Rectal smooth muscle tissue (tissue), 1 donor: ENCODE data around the gene KIT.

ENCODE experiments used
- H3K27ac ChIP-seq: one replicate; pipeline ENCODE4 v1.7.0; 2013; ENCODE audit warnings: low read depth, low read length, inconsistent platforms
- H3K27me3 ChIP-seq: one replicate; pipeline ENCODE4 v1.7.0; 2013; ENCODE audit warnings: low read length; ENCODE audit not compliant: control insufficient read depth, insufficient read depth
- H3K36me3 ChIP-seq: one replicate; pipeline ENCODE4 v1.7.0; 2013; ENCODE audit warnings: low read length; ENCODE audit not compliant: control insufficient read depth, insufficient read depth
- H3K4me1 ChIP-seq: one replicate; pipeline ENCODE4 v1.7.0; 2013; ENCODE audit warnings: low read length; ENCODE audit not compliant: control insufficient read depth, insufficient read depth
- H3K4me3 ChIP-seq: one replicate; pipeline ENCODE4 v1.7.0; 2013; ENCODE audit warnings: low read length
- H3K9ac ChIP-seq: one replicate; pipeline ENCODE4 v1.7.0; 2013; ENCODE audit warnings: low read length

KIT gene

DNA sequence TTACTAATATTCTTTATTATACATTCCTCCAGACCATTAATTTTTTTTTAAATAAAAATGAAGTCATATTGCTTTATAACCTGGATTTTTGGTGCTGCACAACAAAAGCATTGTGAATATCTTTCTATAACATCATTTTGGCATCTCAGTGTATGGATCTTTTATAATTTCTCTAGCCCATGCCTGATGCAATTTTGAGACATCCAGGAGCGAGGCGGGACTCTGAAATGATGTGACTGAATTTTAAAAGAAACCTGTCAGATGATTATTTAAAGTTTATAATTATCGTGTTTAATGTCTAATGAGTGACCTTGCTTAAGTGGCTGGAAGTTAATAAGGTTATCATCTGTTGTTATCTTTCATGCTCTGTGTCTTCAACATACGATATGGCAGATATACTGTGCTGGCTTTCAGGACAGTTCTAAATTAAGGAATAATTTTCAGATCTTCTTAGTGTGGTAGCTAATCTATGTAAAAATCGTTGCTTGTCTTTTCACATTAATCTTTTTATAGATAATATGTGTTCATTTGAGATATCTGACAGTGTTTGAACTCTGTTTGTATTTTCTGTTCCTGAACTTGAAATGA lies 58.8 kb downstream of the KIT start:
- Histone ChIP-seq H3K9ac (no peak overlapping the region), H3K4me3 (no peak overlapping the region), H3K27me3 (no peaks in the 10 kb centered on the region), H3K36me3 (no peaks in the 10 kb centered on the region), H3K27ac (no peak overlapping the region), H3K4me1 (no peaks in the 10 kb centered on the region)

- H3K9ac ChIP-seq = no peak overlapping the region
- H3K4me1 ChIP-seq = no peaks in the 10 kb centered on the region
- no peaks in the 10 kb centered on the region for H3K36me3 ChIP-seq
- no peak overlapping the region for H3K27ac ChIP-seq
- no peak overlapping the region for H3K4me3 ChIP-seq
- no peaks in the 10 kb centered on the region for H3K27me3 ChIP-seq
Observed at GRCh38 chr4:54717694-54718093, 59.9 kb downstream of the KIT start.

DNA sequence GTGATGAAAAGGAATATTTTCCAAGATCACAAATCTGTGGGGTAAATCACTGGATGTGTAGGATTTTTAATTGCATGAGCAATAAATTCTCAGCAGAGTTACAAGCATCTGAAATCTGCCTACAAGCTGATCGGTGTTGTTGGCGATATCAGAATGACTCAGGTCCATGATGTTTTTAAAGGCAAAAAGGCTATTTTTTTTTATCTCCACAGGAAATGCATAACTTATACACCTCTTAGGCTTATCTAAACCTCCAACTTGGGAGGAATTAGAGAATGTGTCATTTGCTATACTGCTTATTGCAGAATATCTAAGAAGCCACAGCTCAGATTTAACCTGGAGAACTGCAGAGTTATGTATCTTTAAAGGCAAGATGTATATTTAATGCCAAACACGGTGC lies 61.6 kb downstream of the KIT start:
- Histone ChIP-seq H3K36me3 (no peaks in the 10 kb centered on the region), H3K27ac (no peak overlapping the region), H3K4me3 (no peak overlapping the region)

GRCh38 chr4:54723220-54723619 lies 65.5 kb downstream of the KIT start:
- H3K4me3 ChIP-seq = no peak overlapping the region
- H3K36me3 ChIP-seq = no peaks in the 10 kb centered on the region
- no peak overlapping the region for H3K9ac ChIP-seq
- no peak overlapping the region for H3K27ac ChIP-seq
- no peaks in the 10 kb centered on the region for H3K27me3 ChIP-seq
- H3K4me1 ChIP-seq = no peaks in the 10 kb centered on the region

More for the DNA sequence above, 61.6 kb downstream of the KIT start:
- H3K9ac ChIP-seq = no peak overlapping the region
- H3K4me1 ChIP-seq = no peaks in the 10 kb centered on the region
- no peaks in the 10 kb centered on the region for H3K27me3 ChIP-seq

GRCh38 chr4:54723820-54724219 lies 66.1 kb downstream of the KIT start:
- H3K4me3 ChIP-seq = no peak overlapping the region
- H3K9ac ChIP-seq = no peak overlapping the region
- H3K36me3 ChIP-seq = no peaks in the 10 kb centered on the region
- no peaks in the 10 kb centered on the region for H3K4me1 ChIP-seq
- H3K27ac ChIP-seq = no peak overlapping the region
- no peaks in the 10 kb centered on the region for H3K27me3 ChIP-seq

GRCh38 chr4:54726907-54727306 lies 69.2 kb downstream of the KIT start:
- Histone ChIP-seq H3K9ac (no peak overlapping the region), H3K4me3 (no peak overlapping the region), H3K27me3 (no peaks in the 10 kb centered on the region), H3K4me1 (no peaks in the 10 kb centered on the region), H3K36me3 (no peaks in the 10 kb centered on the region), H3K27ac (no peak overlapping the region)

DNA sequence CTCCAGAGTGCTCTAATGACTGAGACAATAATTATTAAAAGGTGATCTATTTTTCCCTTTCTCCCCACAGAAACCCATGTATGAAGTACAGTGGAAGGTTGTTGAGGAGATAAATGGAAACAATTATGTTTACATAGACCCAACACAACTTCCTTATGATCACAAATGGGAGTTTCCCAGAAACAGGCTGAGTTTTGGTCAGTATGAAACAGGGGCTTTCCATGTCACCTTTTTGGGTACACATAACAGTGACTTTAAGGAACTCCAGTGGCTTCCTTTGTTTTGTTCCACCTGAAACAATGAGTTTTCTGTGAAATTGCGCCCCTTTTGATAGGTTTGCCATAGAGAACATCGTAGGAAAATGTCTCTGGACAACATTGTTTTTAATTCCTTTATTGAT lies 69.6 kb downstream of the KIT start:
- H3K4me3 ChIP-seq = no peak overlapping the region
- no peak overlapping the region for H3K9ac ChIP-seq
- H3K27me3 ChIP-seq = no peaks in the 10 kb centered on the region
- no peaks in the 10 kb centered on the region for H3K4me1 ChIP-seq
- no peak overlapping the region for H3K27ac ChIP-seq
- no peaks in the 10 kb centered on the region for H3K36me3 ChIP-seq

GRCh38 chr4:54728368-54728767 lies 70.6 kb downstream of the KIT start:
- no peaks in the 10 kb centered on the region for H3K27me3 ChIP-seq
- no peak overlapping the region for H3K4me3 ChIP-seq
- no peak overlapping the region for H3K27ac ChIP-seq
- no peak overlapping the region for H3K9ac ChIP-seq
- H3K36me3 ChIP-seq = no peaks in the 10 kb centered on the region
- no peaks in the 10 kb centered on the region for H3K4me1 ChIP-seq

DNA sequence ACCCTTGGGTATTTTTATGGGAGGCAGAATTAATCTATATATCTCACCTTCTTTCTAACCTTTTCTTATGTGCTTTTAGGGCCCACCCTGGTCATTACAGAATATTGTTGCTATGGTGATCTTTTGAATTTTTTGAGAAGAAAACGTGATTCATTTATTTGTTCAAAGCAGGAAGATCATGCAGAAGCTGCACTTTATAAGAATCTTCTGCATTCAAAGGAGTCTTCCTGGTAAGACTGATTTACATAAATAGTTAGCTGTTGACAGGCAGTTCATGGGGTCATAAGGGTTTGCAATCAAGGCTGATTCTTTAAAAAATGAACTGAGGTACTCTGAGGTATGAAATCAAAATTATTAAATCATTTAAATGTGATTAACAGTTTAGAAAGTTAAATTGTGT lies 71.5 kb downstream of the KIT start:
- Histone ChIP-seq H3K27ac (no peak overlapping the region), H3K36me3 (no peaks in the 10 kb centered on the region), H3K4me3 (no peak overlapping the region), H3K4me1 (no peaks in the 10 kb centered on the region), H3K9ac (no peak overlapping the region), H3K27me3 (no peaks in the 10 kb centered on the region)

DNA sequence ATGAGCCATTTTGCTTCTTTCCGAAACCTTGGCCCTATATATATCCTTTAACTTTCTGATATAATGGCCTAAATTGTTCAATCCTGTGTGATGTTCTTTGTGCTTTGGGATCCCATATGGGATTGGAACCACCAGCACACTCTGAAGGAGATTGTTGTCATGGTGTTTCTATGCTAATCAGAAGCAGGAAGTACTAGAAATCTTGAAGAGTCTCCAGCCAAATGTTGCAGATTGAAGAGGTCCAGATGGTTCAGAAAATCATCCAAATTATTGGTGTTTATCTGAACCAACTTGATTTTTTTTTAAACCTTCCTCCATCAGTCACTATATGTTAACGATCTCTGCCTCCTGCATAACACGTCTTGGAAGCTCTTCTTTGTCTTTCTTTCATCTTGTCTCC lies 72.8 kb downstream of the KIT start:
- Histone ChIP-seq H3K27me3 (no peaks in the 10 kb centered on the region), H3K9ac (no peak overlapping the region), H3K4me3 (no peak overlapping the region), H3K27ac (no peak overlapping the region), H3K36me3 (no peaks in the 10 kb centered on the region), H3K4me1 (no peaks in the 10 kb centered on the region)

GRCh38 chr4:54731552-54731951 lies 73.8 kb downstream of the KIT start:
- no peaks in the 10 kb centered on the region for H3K4me1 ChIP-seq
- H3K9ac ChIP-seq = no peak overlapping the region
- no peaks in the 10 kb centered on the region for H3K27me3 ChIP-seq
- H3K4me3 ChIP-seq = no peak overlapping the region
- H3K36me3 ChIP-seq = no peaks in the 10 kb centered on the region
- H3K27ac ChIP-seq = no peak overlapping the region

- no peak overlapping the region for H3K27ac ChIP-seq
Observed at GRCh38 chr4:54731976-54732375, 74.2 kb downstream of the KIT start.

GRCh38 chr4:54737421-54737820 lies 79.7 kb downstream of the KIT start:
- no peaks in the 10 kb centered on the region for H3K36me3 ChIP-seq
- H3K27ac ChIP-seq = no peak overlapping the region
- no peaks in the 10 kb centered on the region for H3K27me3 ChIP-seq
- no peak overlapping the region for H3K4me3 ChIP-seq
- no peak overlapping the region for H3K9ac ChIP-seq
- H3K4me1 ChIP-seq = no peaks in the 10 kb centered on the region

More at GRCh38 chr4:54731976-54732375, 74.2 kb downstream of the KIT start:
- Histone ChIP-seq H3K27me3 (no peaks in the 10 kb centered on the region), H3K36me3 (no peaks in the 10 kb centered on the region), H3K4me3 (no peak overlapping the region), H3K4me1 (no peaks in the 10 kb centered on the region), H3K9ac (no peak overlapping the region)
